Suprapubic skin (tissue), 3 donors: Measurements from ENCODE around the gene LMTK2.

Experiments used
- POLR2A ChIP-seq, 2 donors: fragments of 450-650 bp; IDR thresholded peaks; one replicate each; pipeline ENCODE4 v1.6.1; 2017; ENCODE audit warnings: antibody characterized with exemption in 2 of 2, mild to moderate bottlenecking in 2 of 2, moderate library complexity in 2 of 2
- TF ChIP-seq, protein P1 (sequence below), 2 donors: fragments of 200-600 bp in 1 of 2; fragments of 450-650 bp in 1 of 2; sonication (generic) in 1 of 2; IDR thresholded peaks; one replicate each; pipeline ENCODE4 v1.5.1; 2016 to 2019; ENCODE audit warnings: antibody characterized with exemption in 2 of 2, mild to moderate bottlenecking in 1 of 2, moderate library complexity in 1 of 2

DNA sequence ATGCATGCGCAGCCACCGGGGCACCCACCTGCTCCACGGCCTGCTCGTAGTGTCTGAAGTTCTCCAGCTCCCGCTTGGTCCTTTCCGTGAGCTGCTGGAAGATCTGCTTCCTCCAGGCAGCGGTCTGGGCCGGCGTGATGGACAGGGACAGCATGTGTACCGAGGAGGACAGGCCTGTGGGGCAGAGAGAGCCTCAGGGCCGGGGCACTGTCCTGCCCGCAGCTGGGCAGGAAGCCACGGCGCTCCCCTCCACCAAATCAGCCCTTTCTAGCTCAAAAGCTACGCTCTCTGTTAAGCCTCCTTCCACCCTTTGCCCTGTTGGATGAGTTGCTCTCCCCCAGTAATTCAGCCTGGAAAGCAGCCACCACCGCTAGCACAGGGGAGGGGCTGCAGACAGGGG lies 126.1 kb downstream of the LMTK2 start:
- TF ChIP-seq, protein P1, sequence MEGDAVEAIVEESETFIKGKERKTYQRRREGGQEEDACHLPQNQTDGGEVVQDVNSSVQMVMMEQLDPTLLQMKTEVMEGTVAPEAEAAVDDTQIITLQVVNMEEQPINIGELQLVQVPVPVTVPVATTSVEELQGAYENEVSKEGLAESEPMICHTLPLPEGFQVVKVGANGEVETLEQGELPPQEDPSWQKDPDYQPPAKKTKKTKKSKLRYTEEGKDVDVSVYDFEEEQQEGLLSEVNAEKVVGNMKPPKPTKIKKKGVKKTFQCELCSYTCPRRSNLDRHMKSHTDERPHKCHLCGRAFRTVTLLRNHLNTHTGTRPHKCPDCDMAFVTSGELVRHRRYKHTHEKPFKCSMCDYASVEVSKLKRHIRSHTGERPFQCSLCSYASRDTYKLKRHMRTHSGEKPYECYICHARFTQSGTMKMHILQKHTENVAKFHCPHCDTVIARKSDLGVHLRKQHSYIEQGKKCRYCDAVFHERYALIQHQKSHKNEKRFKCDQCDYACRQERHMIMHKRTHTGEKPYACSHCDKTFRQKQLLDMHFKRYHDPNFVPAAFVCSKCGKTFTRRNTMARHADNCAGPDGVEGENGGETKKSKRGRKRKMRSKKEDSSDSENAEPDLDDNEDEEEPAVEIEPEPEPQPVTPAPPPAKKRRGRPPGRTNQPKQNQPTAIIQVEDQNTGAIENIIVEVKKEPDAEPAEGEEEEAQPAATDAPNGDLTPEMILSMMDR (IDR thresholded peaks at IDR 0.05), result no peak
- TF ChIP-seq POLR2A (IDR thresholded peaks at IDR 0.05), result no peak
